Mesendoderm (in vitro differentiated cells): ENCODE measurements around the gene F8. TPM values are rescaled to one million over a fixed set of nuclear protein-coding genes. Genes with fewer than 3 reads are reported as not detected.

Experiments used
- DNase-seq: peaks from one replicate; pipeline ENCODE4 v3.0.0; 2013
- H2AK5ac ChIP-seq: 2 replicates; pipeline ENCODE4 v1.6.1; 2013; ENCODE audit warnings: low read length, inconsistent platforms
- H2BK120ac ChIP-seq: 2 replicates; pipeline ENCODE4 v1.6.1; 2013; ENCODE audit warnings: low read depth, mild to moderate bottlenecking, low read length, moderate library complexity, mixed read lengths
- H2BK15ac ChIP-seq: replicated peaks from 2 replicates; pipeline ENCODE4 v1.6.1; 2013; ENCODE audit warnings: low read depth, mild to moderate bottlenecking, moderate library complexity
- H2BK5ac ChIP-seq: 2 replicates; pipeline ENCODE4 v1.6.1; 2013; ENCODE audit warnings: low read length, inconsistent platforms
- H3K18ac ChIP-seq: 2 replicates; pipeline ENCODE4 v1.6.1; 2013; ENCODE audit warnings: mild to moderate bottlenecking, low read length, mixed read lengths
- H3K23ac ChIP-seq: one replicate; pipeline ENCODE4 v1.6.1; 2013; ENCODE audit warnings: low read length
- H3K27ac ChIP-seq: 2 replicates; pipeline ENCODE4 v1.5.1; 2013; ENCODE audit warnings: low read depth, mild to moderate bottlenecking, inconsistent platforms, low read length, moderate library complexity
- H3K27me3 ChIP-seq: 2 replicates; pipeline ENCODE4 v1.6.1; 2013; ENCODE audit warnings: low read length, control low read depth, mild to moderate bottlenecking, inconsistent platforms; ENCODE audit not compliant: insufficient read depth, poor library complexity
- H3K36me3 ChIP-seq: 2 replicates; pipeline ENCODE4 v1.6.1; 2013; ENCODE audit warnings: low read length, inconsistent platforms; ENCODE audit not compliant: control insufficient read depth, insufficient read depth
- H3K4ac ChIP-seq: one replicate; pipeline ENCODE4 v1.6.1; 2013; ENCODE audit warnings: low read depth, mild to moderate bottlenecking, low read length, moderate library complexity
- H3K4me1 ChIP-seq: 2 replicates; pipeline ENCODE4 v1.6.1; 2013; ENCODE audit warnings: low read depth, low read length, inconsistent platforms; ENCODE audit not compliant: control insufficient read depth
- H3K4me2 ChIP-seq: 2 replicates; pipeline ENCODE4 v1.6.1; 2013; ENCODE audit warnings: low read length
- H3K4me3 ChIP-seq: 2 replicates; pipeline ENCODE4 v1.5.1; 2013; ENCODE audit warnings: mild to moderate bottlenecking, low read length
- H3K56ac ChIP-seq: one replicate; pipeline ENCODE4 v1.6.1; 2013; ENCODE audit warnings: low read length
- H3K79me1 ChIP-seq: 2 replicates; pipeline ENCODE4 v1.6.1; 2013; ENCODE audit warnings: low read length, inconsistent platforms
- H3K79me2 ChIP-seq: 2 replicates; pipeline ENCODE4 v1.6.1; 2013; ENCODE audit warnings: mild to moderate bottlenecking, low read length; ENCODE audit not compliant: control insufficient read depth, insufficient read depth
- H3K9ac ChIP-seq: 2 replicates; pipeline ENCODE4 v1.6.1; 2013; ENCODE audit warnings: low read length, inconsistent platforms
- H4K5ac ChIP-seq: one replicate; pipeline ENCODE4 v1.6.1; 2013; ENCODE audit warnings: low read length
- H4K8ac ChIP-seq: one replicate; pipeline ENCODE4 v1.6.1; 2013; ENCODE audit warnings: low read depth, mild to moderate bottlenecking, control low read depth, low read length, moderate library complexity
- WGBS: extraction: QIAGEN DNeasy Blood & Tissue Kit; methylation state at CpG from one replicate; pipeline ENCODE4 v1.1.7; 2013; ENCODE audit warnings: low lambda C conversion rate, missing lambda C conversion rate; ENCODE audit not compliant: insufficient coverage; ENCODE audit errors: extremely low coverage; 5-methylcytosine and 5-hydroxymethylcytosine counted together
- small RNA-seq: library from polyadenylated mRNA; stranded (forward); fragments of <200 nt; extraction: miRNeasy Mini kit (QIAGEN cat#:217004); gene quantifications from one replicate; pipeline ENCODE3, GENCODE V24; 2013; ENCODE audit not compliant: insufficient read depth

Gene F8

GRCh38 chrX:154791939-154792338 lies 230.6 kb downstream of the F8 start:
- Histone ChIP-seq H3K18ac (no peak overlapping the region), H3K79me1 (no peaks in the 10 kb centered on the region), H3K23ac (no peak overlapping the region), H3K79me2 (no peaks in the 10 kb centered on the region), H2AK5ac (no peak overlapping the region), H3K36me3 (no peaks in the 10 kb centered on the region), H3K4me3 (no peak overlapping the region), H4K5ac (no peak overlapping the region), H3K4me2 (no peak overlapping the region), H3K4ac (no peak overlapping the region), H2BK120ac (no peak overlapping the region), H3K4me1 (no peaks in the 10 kb centered on the region), H3K27me3 (no peaks in the 10 kb centered on the region), H3K56ac (no peak overlapping the region), H3K27ac (no peak overlapping the region), H4K8ac (no peak overlapping the region), H2BK15ac (no peak overlapping the region), H2BK5ac (no peak overlapping the region), H3K9ac (no peak overlapping the region)
- no peak for DNase-seq
- WGBS = no CpG with 5 or more reads among the region's 8 CpGs

- Histone ChIP-seq H3K79me2 (no peaks in the 10 kb centered on the region), H2BK5ac (no peak overlapping the region), H3K27me3 (no peaks in the 10 kb centered on the region), H3K56ac (no peak overlapping the region), H3K9ac (no peak overlapping the region), H3K27ac (no peak overlapping the region), H3K4me1 (no peaks in the 10 kb centered on the region), H4K8ac (no peak overlapping the region), H3K36me3 (no peaks in the 10 kb centered on the region), H3K4me3 (no peak overlapping the region), H3K4me2 (no peak overlapping the region), H2BK120ac (no peak overlapping the region), H3K4ac (no peak overlapping the region), H3K18ac (no peak overlapping the region), H3K23ac (no peak overlapping the region), H2AK5ac (no peak overlapping the region), H3K79me1 (no peaks in the 10 kb centered on the region), H2BK15ac (no peak overlapping the region), H4K5ac (no peak overlapping the region)
- no CpG with 5 or more reads among the region's 4 CpGs for WGBS
- no peak for DNase-seq
Observed at GRCh38 chrX:154791467-154791866, 231.1 kb downstream of the F8 start.

Small RNA genes lying within 50 kb of the gene (small RNA-seq; reads per million reads assigned to genes)
- gene MIR1184-1 = not detected
